ENCODE measurements around the gene CLDND1. TPM values are rescaled to one million over a fixed set of nuclear protein-coding genes. Genes with fewer than 3 reads are reported as not detected.

Gene CLDND1
- total and polyA plus RNA-seq, 2 of the 13 experiments (the other 11 are each of a cell fraction or from before 2014, with no cell fraction given) = 50.8 to 121 TPM

GRCh38 chr3:98522544-98523281 is at the start of gene CLDND1 (continued):
- TF ChIP-seq ZNF124 (CRISPR knock-in tag; IDR thresholded peaks at IDR 0.05) (0 out of 2 replicates have a peak, but pooled peaks have one; percentile 52), ZNF589 (CRISPR knock-in tag; conservative IDR thresholded peaks at IDR 0.05) (no peak), ZNF142 (CRISPR knock-in tag; IDR thresholded peaks at IDR 0.05) (peak; percentile 42; the same call in 1 of the 2 replicates), NKX3-1 (CRISPR knock-in tag; IDR thresholded peaks at IDR 0.05) (no peak), ZMAT5 (CRISPR knock-in tag; IDR thresholded peaks at IDR 0.05; ENCODE audit: borderline replicate concordance, low read depth) (no peak), HNRNPH1 (optimal IDR thresholded peaks at IDR 0.05; ENCODE audit: low read depth, low read length) (no peak), CAMTA2 (CRISPR knock-in tag; IDR thresholded peaks at IDR 0.05; ENCODE audit: borderline replicate concordance) (no peak), FIP1L1 (IDR thresholded peaks at IDR 0.05; ENCODE audit: borderline replicate concordance, insufficient read depth, low read depth, low read length) (no peak), PATZ1 (CRISPR knock-in tag; IDR thresholded peaks at IDR 0.05) (peak; percentile 81), MYNN (CRISPR knock-in tag; IDR thresholded peaks at IDR 0.05; ENCODE audit: low read depth) (no peak), KLF16 (CRISPR knock-in tag; IDR thresholded peaks at IDR 0.05) (peak in 1 of 2 experiments; percentile 60; a peak in 2 of 4 replicates), TP53 (CRISPR knock-in tag; conservative IDR thresholded peaks at IDR 0.05) (no peak), TRIM24 (CRISPR knock-in tag; IDR thresholded peaks at IDR 0.05) (no peak), CEBPZ (IDR thresholded peaks at IDR 0.05; ENCODE audit: low read length) (no peak), ATF2 (CRISPR knock-in tag; IDR thresholded peaks at IDR 0.05) (no peak; the same call in 1 of the 2 replicates)

Measured in HepG2 (cell line).